Measurements from ENCODE around the gene C11orf87. TPM values are rescaled to one million over a fixed set of nuclear protein-coding genes. Genes with fewer than 3 reads are reported as not detected.

Gene C11orf87
- total and polyA plus RNA-seq, 2 of the 4 experiments (the other 2 are of a cell fraction): under 0.01 to 0.24 TPM

DNA sequence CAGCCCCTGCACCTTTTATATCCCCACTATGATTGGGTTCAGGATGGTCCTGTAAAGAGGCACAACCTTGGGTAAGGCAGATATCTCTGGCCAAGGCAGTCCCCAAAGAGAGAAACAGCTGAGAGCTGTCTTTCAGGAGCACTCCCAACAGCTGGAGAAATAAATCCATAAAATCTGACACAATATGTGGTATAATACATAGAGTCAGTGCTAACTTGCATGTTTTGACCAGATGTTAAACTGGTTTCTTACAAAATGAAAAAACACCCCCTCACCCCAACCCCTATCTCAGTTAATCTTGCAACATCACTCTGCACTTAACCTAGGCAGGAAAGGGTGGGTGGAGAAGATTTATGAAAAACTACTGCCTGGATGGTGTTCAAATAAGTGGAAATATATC, 44.0 kb upstream of the C11orf87 start:
- no peak overlapping the region for H3K4me3 ChIP-seq (ENCODE audit: insufficient read depth, low read depth, low read length)
- H3K9ac ChIP-seq (ENCODE audit: low read depth, low read length): no peak overlapping the region
- intact Hi-C loops (cut with micrococcal nuclease) (no loop called here), in situ Hi-C loops (cut with MboI; ENCODE audit: low sequenced_read_pairs) (no loop called here), dilution Hi-C loops (cut with HindIII; ENCODE audit: low sequenced_read_pairs, unreplicated experiment) (no loop called here)
- no peak overlapping the region for H4K91ac ChIP-seq (ENCODE audit: insufficient read depth, low read depth, low read length)
- no TSS peak for BruUV-seq (replicated peaks)
- CTCF ChIA-PET: no interaction called here
- no peak overlapping the region for H3K18ac ChIP-seq (ENCODE audit: low read depth, low read length)
- H3K9me3 ChIP-seq (ENCODE audit: control insufficient read depth, insufficient read depth, low read length): no peaks in the 10 kb centered on the region; the same call in 1 of the 2 replicates
- H2AK9ac ChIP-seq (replicated peaks; ENCODE audit: low read depth, low read length, poor library complexity): no peak overlapping the region
- H2AK5ac ChIP-seq (ENCODE audit: low read depth, low read length): no peak overlapping the region
- H3K9me1 ChIP-seq (ENCODE audit: insufficient read depth, low read length): no peaks in the 10 kb centered on the region
- no peak overlapping the region for H3K14ac ChIP-seq (replicated peaks; ENCODE audit: low read depth, low read length)
- no peaks in the 10 kb centered on the region for H3K27me3 ChIP-seq (ENCODE audit: control insufficient read depth, insufficient read depth, low read length)
- POLR2A ChIA-PET (ENCODE audit: unreplicated experiment): no interaction called here
- H2BK120ac ChIP-seq (ENCODE audit: low read depth, low read length): no peak overlapping the region
- H2BK20ac ChIP-seq (ENCODE audit: low read depth, low read length): no peak overlapping the region
- H4K5ac ChIP-seq (ENCODE audit: low read depth, low read length): no peak overlapping the region
- H4K20me1 ChIP-seq (ENCODE audit: insufficient read depth, low read length): no peaks in the 10 kb centered on the region
- H3K56ac ChIP-seq (ENCODE audit: extremely low read depth, insufficient read depth, low read length): no peak overlapping the region
- H3K36me3 ChIP-seq (ENCODE audit: control insufficient read depth, insufficient read depth, low read length): no peaks in the 10 kb centered on the region
- H4K8ac ChIP-seq (ENCODE audit: low read depth in 2 of 2, low read length in 2 of 2): no peak overlapping the region
- TF ChIP-seq NFE2L2 (IDR thresholded peaks at IDR 0.05; ENCODE audit: low read depth, low read length) (no peak), MAFK (IDR thresholded peaks at IDR 0.05; ENCODE audit: low read depth, low read length) (no peak), RCOR1 (IDR thresholded peaks at IDR 0.05; ENCODE audit: insufficient replicate concordance, low read length) (no peak), RAD21 (IDR thresholded peaks at IDR 0.05; ENCODE audit: low read length) (no peak), SMC3 (IDR thresholded peaks at IDR 0.05; ENCODE audit: low read depth, low read length) (no peak), MXI1 (IDR thresholded peaks at IDR 0.05; ENCODE audit: borderline replicate concordance, low read depth, low read length) (no peak), MAZ (IDR thresholded peaks at IDR 0.05; ENCODE audit: borderline replicate concordance, low read depth, low read length) (no peak), CEBPB (IDR thresholded peaks at IDR 0.05; ENCODE audit: low read depth, low read length) (no peak), RFX5 (IDR thresholded peaks at IDR 0.05; ENCODE audit: low read depth, low read length) (no peak), FOS (IDR thresholded peaks at IDR 0.05; ENCODE audit: low read depth, low read length) (no peak), CHD1 (IDR thresholded peaks at IDR 0.05; ENCODE audit: low read depth, low read length) (no peak), POLR2A (IDR thresholded peaks at IDR 0.05; ENCODE audit: low read depth, low read length) (no peak), BHLHE40 (IDR thresholded peaks at IDR 0.05; ENCODE audit: low read depth, low read length) (no peak)
- TF ChIP-seq, protein P1, sequence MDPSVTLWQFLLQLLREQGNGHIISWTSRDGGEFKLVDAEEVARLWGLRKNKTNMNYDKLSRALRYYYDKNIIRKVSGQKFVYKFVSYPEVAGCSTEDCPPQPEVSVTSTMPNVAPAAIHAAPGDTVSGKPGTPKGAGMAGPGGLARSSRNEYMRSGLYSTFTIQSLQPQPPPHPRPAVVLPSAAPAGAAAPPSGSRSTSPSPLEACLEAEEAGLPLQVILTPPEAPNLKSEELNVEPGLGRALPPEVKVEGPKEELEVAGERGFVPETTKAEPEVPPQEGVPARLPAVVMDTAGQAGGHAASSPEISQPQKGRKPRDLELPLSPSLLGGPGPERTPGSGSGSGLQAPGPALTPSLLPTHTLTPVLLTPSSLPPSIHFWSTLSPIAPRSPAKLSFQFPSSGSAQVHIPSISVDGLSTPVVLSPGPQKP (IDR thresholded peaks at IDR 0.05; ENCODE audit: borderline replicate concordance, low read depth, low read length): no peak
- TF ChIP-seq, protein P2, sequence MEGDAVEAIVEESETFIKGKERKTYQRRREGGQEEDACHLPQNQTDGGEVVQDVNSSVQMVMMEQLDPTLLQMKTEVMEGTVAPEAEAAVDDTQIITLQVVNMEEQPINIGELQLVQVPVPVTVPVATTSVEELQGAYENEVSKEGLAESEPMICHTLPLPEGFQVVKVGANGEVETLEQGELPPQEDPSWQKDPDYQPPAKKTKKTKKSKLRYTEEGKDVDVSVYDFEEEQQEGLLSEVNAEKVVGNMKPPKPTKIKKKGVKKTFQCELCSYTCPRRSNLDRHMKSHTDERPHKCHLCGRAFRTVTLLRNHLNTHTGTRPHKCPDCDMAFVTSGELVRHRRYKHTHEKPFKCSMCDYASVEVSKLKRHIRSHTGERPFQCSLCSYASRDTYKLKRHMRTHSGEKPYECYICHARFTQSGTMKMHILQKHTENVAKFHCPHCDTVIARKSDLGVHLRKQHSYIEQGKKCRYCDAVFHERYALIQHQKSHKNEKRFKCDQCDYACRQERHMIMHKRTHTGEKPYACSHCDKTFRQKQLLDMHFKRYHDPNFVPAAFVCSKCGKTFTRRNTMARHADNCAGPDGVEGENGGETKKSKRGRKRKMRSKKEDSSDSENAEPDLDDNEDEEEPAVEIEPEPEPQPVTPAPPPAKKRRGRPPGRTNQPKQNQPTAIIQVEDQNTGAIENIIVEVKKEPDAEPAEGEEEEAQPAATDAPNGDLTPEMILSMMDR (conservative IDR thresholded peaks at IDR 0.05; ENCODE audit: low read depth, low read length): no peak
- TF ChIP-seq, protein P3, sequence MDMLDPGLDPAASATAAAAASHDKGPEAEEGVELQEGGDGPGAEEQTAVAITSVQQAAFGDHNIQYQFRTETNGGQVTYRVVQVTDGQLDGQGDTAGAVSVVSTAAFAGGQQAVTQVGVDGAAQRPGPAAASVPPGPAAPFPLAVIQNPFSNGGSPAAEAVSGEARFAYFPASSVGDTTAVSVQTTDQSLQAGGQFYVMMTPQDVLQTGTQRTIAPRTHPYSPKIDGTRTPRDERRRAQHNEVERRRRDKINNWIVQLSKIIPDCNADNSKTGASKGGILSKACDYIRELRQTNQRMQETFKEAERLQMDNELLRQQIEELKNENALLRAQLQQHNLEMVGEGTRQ (IDR thresholded peaks at IDR 0.05; ENCODE audit: low read depth, low read length): no peak
- no peak overlapping the region for H3K27ac ChIP-seq (ENCODE audit: insufficient read depth, low read length)
- ATAC-seq (ENCODE audit: low read depth): no peak
- H3K4me2 ChIP-seq (ENCODE audit: low read depth, low read length): no peak overlapping the region
- H2BK15ac ChIP-seq (ENCODE audit: low read depth, low read length): no peak overlapping the region
- H3K79me1 ChIP-seq (ENCODE audit: low read depth in 1 of 2, low read length in 2 of 2): no peaks in the 10 kb centered on the region
- H2BK5ac ChIP-seq (ENCODE audit: low read depth, low read length, poor library complexity, severe bottlenecking): no peak overlapping the region
- no peak overlapping the region for H3K23ac ChIP-seq (ENCODE audit: low read depth, low read length)
- no peak overlapping the region for H3K4ac ChIP-seq (ENCODE audit: low read depth, low read length)
- no peaks in the 10 kb centered on the region for H3K4me1 ChIP-seq (ENCODE audit: control insufficient read depth, insufficient read depth, low read length)
- DNase-seq: no peak
- H2AFZ ChIP-seq (replicated peaks; ENCODE audit: low read length, poor library complexity): no peak overlapping the region

All from IMR-90 (cell line).